Mesodermal cell (in vitro differentiated cells): Measurements from ENCODE around the gene TXNRD2.
"Not testable (repeated sequence)": the region's sequence is repeated elsewhere in the genome, so short reads cannot be mapped to it uniquely, and the experiment has no call there.

Source experiments
- H3K27ac ChIP-seq: 2 replicates; pipeline ENCODE4 v1.7.0; 2013; ENCODE audit warnings: mild to moderate bottlenecking, low read depth, low read length, moderate library complexity; ENCODE audit not compliant: severe bottlenecking
- H3K36me3 ChIP-seq: 2 replicates; pipeline ENCODE4 v1.7.1; 2013; ENCODE audit warnings: mild to moderate bottlenecking, low read length, moderate library complexity; ENCODE audit not compliant: control insufficient read depth, insufficient read depth
- H3K4me1 ChIP-seq: one replicate; pipeline ENCODE4 v1.7.1; 2013; ENCODE audit warnings: mild to moderate bottlenecking, low read length; ENCODE audit not compliant: insufficient read depth, control insufficient read depth, poor library complexity, severe bottlenecking
- H3K4me3 ChIP-seq: 2 replicates; pipeline ENCODE4 v1.7.0; 2013; ENCODE audit warnings: low read length, control low read depth, mild to moderate bottlenecking; ENCODE audit not compliant: insufficient read depth, poor library complexity, severe bottlenecking; ENCODE audit errors: extremely low read depth
- H3K9me3 ChIP-seq: 2 replicates; pipeline ENCODE4 v1.7.1; 2013; ENCODE audit warnings: mild to moderate bottlenecking, low read length, moderate library complexity; ENCODE audit not compliant: control insufficient read depth
- WGBS, 2 experiments: methylation state at CpG; one replicate each; pipeline ENCODE4 v1.1.5; 2013; ENCODE audit warnings: missing lambda C conversion rate in 2 of 2; ENCODE audit not compliant: insufficient coverage in 2 of 2; 5-methylcytosine and 5-hydroxymethylcytosine counted together

The TXNRD2 gene

DNA sequence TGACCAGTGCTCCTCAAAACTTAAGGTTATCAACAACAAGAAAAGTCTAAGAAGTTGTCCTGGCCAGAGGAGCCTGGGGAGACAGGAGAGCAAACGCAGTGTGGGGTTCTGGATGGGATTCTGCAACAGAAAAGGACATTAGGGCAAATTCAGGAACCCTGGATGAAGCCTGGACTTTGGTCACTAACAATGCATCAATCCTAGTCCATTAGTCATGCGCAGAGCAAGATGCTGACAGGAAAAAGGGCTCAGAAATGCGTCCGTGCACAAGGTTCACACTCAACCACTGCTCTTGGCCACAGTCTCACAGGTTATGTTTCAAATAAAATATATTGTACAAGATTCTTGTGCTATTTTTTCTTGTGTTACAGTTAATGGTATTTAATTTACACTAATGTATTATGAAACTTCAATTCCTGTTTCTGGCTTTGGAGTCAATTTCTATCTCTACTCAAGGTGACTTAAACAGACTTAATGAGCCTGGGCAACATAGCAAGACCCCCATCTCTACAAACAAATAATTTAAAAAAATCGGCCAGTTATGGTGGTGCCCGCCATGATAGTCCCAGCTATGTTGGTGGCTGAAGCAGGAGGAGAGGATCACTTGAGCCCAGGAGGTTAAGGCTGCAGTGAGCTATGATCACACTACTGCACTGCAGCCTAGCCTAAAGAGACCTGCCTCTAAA, 100.5 kb downstream of the TXNRD2 start:
- Histone ChIP-seq H3K4me3 (no peak overlapping the region), H3K27ac (no peak overlapping the region), H3K4me1 (peaks cover 6% of the 10 kb centered on the region), H3K36me3 (no peaks in the 10 kb centered on the region), H3K9me3 (no peaks in the 10 kb centered on the region)
- 75 to 78% methylated on average over 1 to 2 of the region's 6 CpGs for WGBS, 2 experiments

DNA sequence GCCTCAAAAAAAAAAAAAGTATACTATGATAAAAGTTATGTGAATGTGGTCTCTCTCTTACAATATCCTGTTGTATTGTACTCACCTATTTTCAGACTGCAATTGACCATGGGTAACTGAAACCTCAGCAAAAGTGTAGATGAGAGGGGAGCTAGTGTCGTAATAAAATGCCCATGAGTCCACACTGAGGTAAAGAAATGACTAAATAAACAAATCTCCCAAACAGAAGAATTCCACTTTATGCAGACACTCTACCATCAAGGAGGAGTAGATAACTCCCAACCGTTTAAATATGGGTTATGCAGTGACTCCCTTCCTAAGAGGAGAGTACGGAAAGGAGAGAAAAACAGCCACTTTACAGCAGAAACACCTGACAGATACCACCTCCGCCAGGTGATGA, 101.6 kb downstream of the TXNRD2 start:
- no peak overlapping the region for H3K27ac ChIP-seq
- 90 to 94% methylated on average over 2 to 3 of the region's 4 CpGs for WGBS, 2 experiments
- H3K9me3 ChIP-seq = no peaks in the 10 kb centered on the region

DNA sequence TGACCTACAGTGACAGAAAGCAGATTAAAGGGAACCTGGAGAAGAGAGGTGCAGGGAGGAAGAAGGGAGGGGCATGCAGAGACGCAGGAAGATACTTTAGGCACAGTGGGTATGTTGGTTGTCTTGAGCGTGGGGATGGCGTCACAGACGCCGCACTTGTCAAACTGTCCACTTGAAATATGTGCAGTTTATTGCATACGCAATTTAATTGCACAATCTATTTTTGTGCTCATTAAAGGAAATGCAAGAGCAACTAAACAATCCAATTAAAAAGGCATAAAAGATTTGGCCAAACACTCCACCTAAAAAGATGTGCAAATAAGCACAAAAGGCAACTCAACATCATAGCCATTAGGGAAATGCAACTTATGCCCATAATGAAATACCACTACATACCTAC, 103.7 kb downstream of the TXNRD2 start:
- Histone ChIP-seq H3K4me1 (no peaks in the 10 kb centered on the region), H3K4me3 (no peak overlapping the region), H3K27ac (no peak overlapping the region), H3K36me3 (no peaks in the 10 kb centered on the region), H3K9me3 (no peaks in the 10 kb centered on the region)
- WGBS, 2 experiments = 95 to 98% methylated on average over 3 to 5 of the region's 6 CpGs

More for the DNA sequence above, 101.6 kb downstream of the TXNRD2 start:
- Histone ChIP-seq H3K36me3 (no peaks in the 10 kb centered on the region), H3K4me1 (peaks cover 3% of the 10 kb centered on the region), H3K4me3 (no peak overlapping the region)

DNA sequence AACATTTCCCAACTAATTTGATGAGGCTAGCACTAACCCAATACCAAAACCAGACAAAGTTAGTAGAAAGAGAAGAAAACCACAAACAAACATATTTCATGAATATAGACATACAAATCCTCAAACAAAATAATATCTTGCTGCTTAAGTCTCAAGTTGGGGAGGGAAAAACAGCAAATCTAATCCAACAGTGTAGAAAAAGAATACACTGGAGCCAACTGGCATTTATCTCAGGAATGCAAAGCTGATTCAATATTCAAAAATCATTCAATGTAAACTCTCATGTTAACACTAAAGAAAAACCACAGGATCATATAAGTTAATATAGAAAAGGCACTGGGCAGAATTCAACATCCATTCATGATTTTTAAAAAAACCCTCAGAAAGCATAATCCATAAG, 105.1 kb downstream of the TXNRD2 start:
- no peaks in the 10 kb centered on the region for H3K9me3 ChIP-seq
- no peaks in the 10 kb centered on the region for H3K36me3 ChIP-seq
- H3K4me3 ChIP-seq = no peak overlapping the region
- no peaks in the 10 kb centered on the region for H3K4me1 ChIP-seq
- no peak overlapping the region for H3K27ac ChIP-seq

DNA sequence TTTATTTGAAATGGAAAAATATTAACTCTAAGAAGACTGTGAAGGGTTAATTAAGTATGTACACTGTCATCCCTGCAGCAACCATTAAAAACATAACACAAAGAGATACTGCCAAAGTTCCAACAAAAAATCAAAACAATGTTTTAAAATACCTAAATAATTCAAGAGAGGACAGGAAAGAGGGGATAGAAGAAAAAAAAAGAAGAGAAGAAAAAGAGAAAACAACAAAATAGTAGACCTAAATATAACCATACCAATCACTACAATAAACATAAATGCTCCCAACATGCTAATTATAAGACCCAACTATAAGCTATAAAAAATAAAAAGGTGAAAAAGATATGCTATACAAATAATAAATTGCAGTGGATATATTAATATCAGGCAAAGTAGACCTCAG, 107.0 kb downstream of the TXNRD2 start:
- Histone ChIP-seq H3K9me3 (no peaks in the 10 kb centered on the region), H3K36me3 (no peaks in the 10 kb centered on the region), H3K4me1 (no peaks in the 10 kb centered on the region), H3K27ac (no peak overlapping the region), H3K4me3 (no peak overlapping the region)

DNA sequence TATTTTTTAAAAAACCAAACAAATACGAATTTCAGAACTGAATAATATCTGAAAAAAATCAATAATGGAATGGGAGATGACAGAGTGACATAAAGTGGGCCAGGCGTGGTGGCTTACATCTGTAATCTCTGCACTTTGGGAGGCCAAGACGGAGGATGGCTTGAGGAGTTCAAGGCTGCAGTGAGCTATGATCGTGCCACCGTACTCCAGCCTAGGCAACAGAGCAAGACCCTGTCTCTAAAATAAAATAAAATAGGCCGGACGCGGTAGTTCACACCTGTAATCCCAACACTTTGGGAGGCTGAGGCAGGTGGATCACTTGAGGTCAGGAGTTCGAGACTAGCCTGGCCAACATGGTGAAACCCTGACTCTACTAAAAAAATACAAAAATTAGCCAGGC, 108.3 kb downstream of the TXNRD2 start:
- not testable (repeated sequence) for H3K4me3 ChIP-seq, H3K27ac ChIP-seq, H3K4me1 ChIP-seq, H3K9me3 ChIP-seq, H3K36me3 ChIP-seq
- 86 to 100% methylated on average over 2 to 8 of the region's 9 CpGs for WGBS, 2 experiments

DNA sequence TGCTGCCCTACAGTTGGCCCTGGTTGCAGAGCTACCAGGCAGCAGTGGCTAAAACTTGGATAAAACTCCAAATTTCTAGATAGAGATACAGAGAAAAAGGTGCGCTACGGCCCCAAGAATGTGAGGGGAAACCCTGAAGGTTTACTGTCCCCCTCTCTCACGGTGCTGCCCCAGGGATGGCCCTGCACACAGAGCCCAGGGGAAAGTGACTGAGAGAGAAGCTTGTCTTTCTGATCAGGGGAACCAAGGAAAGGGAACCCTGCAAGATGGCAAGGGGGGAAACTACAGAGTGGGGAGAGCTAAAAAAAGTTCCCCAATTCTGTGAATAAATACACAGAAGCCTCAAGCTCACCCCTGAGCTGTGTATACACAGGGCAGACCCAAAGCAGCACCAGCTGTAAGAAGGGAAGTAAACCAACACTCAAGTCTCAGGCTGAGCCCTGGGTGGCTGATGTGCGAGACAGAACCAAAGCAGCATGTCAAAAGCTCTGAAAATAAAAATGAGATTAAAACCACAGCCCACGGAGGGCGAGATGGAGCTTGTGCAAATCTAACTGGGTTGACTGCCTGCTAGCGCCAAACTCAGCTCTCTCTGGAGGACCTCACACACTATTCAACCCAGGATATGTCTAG, 109.0 kb downstream of the TXNRD2 start:
- Histone ChIP-seq H3K9me3 (no peaks in the 10 kb centered on the region), H3K27ac (no peak overlapping the region), H3K4me1 (no peaks in the 10 kb centered on the region), H3K36me3 (no peaks in the 10 kb centered on the region), H3K4me3 (no peak overlapping the region)
- 92 to 94% methylated on average over 6 to 7 of the region's 7 CpGs for WGBS, 2 experiments

DNA sequence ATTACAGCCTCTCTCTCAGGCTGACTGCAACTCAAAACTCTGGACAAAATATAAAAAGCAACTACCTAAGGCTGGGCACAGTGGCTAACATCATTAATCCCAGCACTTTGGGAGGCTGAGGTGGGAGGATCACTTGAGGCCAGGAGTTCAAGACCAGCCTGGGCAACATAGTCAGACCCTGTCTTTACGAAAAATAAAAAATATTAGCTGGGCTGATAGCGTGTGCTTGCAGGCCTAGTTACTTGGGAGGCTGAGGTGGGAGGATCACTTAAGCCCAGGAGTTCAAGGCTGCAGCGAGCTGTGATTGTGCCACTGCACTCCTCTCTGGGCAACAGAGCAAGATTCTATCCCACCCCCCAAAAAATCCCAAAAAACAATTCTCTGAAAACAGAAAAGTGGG, 109.6 kb downstream of the TXNRD2 start:
- not testable (repeated sequence) for H3K4me3 ChIP-seq, H3K9me3 ChIP-seq
- WGBS, 2 experiments = 100% methylated on average over 2 of the region's 3 CpGs; no CpG with 5 or more reads in 1 of the 2 experiments

DNA sequence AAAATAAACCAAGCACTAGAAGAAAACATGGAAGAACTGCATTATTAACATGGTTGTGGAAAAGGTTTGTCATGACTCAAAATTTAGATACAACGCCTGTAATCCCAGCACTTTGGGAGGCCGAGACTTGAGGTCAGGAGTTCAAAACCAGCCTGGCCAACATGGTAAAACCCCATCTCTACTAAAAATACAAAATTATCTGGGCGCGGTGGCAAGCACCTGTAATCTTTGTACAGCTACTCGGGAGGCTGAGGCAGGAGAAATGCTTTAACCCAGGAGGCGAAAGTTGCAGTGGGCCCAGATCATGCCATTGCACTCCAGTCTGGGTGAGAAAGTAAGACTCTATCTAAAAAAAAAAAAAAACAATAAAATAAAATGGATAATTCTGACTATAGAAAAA, 110.6 kb downstream of the TXNRD2 start:
- 91 to 95% methylated on average over 3 to 5 of the region's 6 CpGs for WGBS, 2 experiments
- Histone ChIP-seq H3K9me3 (peaks cover 3% of the 10 kb centered on the region), H3K4me3 (no peak overlapping the region)

More for the DNA sequence above, 109.6 kb downstream of the TXNRD2 start:
- H3K36me3 ChIP-seq, H3K27ac ChIP-seq, H3K4me1 ChIP-seq: not testable (repeated sequence)

DNA sequence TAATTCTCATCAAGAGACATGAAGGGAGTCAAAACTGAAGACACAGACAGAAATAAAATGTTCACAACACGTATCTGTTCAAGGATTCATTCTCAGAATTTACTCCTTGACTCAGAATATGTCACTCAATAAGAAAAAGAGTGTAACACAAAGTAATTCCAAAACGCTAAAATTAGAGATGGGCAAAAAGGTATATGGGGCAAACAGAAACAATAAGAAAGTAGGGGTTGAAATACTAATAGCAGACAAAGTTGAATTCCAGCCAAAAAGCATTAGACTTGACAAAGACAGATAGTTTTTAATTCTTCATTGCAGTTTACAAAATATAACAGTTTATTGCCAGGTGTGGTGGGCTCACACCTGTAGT, 113.6 kb downstream of the TXNRD2 start:
- WGBS, 2 experiments = 100% methylated on average over 1 of the region's 2 CpGs
- H3K4me3 ChIP-seq = no peak overlapping the region
- no peaks in the 10 kb centered on the region for H3K4me1 ChIP-seq
- H3K27ac ChIP-seq = no peak overlapping the region
- H3K36me3 ChIP-seq = no peaks in the 10 kb centered on the region
- H3K9me3 ChIP-seq = peaks cover 3% of the 10 kb centered on the region

More for the DNA sequence above, 110.6 kb downstream of the TXNRD2 start:
- H3K36me3 ChIP-seq = no peaks in the 10 kb centered on the region
- H3K27ac ChIP-seq = no peak overlapping the region
- H3K4me1 ChIP-seq = no peaks in the 10 kb centered on the region

DNA sequence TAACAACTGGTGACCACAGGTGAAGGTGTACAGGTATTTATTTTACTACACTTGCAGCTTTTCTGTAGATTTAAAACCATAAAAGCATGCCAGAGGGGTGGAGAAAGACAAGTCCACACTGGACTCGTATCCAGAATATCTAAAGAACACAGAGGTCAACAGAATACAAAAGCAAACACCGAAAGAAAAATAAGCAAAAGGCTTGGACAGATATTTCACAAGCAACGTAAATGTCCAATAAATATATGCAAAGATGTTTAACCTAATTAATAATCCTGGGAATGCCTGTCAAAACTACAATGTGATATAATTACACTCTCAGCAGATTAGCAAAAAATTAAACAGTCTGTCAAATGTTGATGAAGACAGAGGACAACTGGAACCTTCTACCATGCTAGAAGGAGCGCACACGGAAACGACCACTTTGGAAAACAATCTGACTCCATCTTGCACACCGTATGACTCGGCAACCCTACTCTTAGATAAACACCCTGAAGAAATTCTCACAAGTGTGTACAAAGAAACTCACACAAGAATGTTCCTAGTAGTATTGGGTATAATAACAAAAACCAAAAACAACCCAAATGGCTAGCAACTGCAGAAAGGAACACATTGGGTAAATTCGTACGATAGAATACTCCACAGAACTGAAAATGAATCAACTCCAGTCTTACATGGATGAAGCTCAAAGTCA, 114.1 kb downstream of the TXNRD2 start:
- Histone ChIP-seq H3K36me3 (no peaks in the 10 kb centered on the region), H3K4me3 (no peak overlapping the region), H3K9me3 (peaks cover 3% of the 10 kb centered on the region), H3K4me1 (no peaks in the 10 kb centered on the region), H3K27ac (no peak overlapping the region)
- 94 to 96% methylated on average over 3 to 5 of the region's 10 CpGs for WGBS, 2 experiments
